ENCODE data around the gene CCM2. TPM values are rescaled to one million over a fixed set of nuclear protein-coding genes. Genes with fewer than 3 reads are reported as not detected.

Gene CCM2
- total and polyA plus RNA-seq, 2 experiments from 2014 or later = 24.9 to 40.1 TPM

DNA sequence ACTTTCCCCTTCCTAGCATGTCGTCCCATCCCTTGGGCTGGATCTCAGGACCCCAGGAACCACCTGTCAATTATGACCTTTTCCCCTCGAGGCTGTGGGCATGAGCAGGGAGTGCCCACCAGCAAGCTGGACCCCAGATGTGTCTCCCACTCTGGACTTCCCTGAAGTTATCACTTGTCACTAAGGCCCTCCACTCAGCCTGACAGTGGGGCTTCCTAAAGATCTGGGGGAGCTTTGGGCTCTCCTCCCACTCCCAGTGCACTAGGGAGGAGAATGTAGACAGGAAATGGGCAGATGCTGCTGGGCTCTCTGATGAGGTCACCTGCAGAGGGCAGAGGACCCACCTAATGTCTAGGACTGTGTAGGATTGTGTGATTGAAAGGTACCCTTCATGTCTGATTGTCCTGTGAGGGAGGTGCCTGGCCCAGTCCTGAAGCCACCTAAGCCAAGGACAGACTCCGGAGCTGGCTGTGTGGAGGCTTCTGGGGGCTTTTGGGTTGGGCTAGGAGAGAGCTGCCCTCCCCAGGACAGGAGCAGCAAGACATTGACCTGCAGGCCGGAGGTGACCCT, 39.9 kb upstream of the CCM2 start (continued):
- TF ChIP-seq, protein P1, sequence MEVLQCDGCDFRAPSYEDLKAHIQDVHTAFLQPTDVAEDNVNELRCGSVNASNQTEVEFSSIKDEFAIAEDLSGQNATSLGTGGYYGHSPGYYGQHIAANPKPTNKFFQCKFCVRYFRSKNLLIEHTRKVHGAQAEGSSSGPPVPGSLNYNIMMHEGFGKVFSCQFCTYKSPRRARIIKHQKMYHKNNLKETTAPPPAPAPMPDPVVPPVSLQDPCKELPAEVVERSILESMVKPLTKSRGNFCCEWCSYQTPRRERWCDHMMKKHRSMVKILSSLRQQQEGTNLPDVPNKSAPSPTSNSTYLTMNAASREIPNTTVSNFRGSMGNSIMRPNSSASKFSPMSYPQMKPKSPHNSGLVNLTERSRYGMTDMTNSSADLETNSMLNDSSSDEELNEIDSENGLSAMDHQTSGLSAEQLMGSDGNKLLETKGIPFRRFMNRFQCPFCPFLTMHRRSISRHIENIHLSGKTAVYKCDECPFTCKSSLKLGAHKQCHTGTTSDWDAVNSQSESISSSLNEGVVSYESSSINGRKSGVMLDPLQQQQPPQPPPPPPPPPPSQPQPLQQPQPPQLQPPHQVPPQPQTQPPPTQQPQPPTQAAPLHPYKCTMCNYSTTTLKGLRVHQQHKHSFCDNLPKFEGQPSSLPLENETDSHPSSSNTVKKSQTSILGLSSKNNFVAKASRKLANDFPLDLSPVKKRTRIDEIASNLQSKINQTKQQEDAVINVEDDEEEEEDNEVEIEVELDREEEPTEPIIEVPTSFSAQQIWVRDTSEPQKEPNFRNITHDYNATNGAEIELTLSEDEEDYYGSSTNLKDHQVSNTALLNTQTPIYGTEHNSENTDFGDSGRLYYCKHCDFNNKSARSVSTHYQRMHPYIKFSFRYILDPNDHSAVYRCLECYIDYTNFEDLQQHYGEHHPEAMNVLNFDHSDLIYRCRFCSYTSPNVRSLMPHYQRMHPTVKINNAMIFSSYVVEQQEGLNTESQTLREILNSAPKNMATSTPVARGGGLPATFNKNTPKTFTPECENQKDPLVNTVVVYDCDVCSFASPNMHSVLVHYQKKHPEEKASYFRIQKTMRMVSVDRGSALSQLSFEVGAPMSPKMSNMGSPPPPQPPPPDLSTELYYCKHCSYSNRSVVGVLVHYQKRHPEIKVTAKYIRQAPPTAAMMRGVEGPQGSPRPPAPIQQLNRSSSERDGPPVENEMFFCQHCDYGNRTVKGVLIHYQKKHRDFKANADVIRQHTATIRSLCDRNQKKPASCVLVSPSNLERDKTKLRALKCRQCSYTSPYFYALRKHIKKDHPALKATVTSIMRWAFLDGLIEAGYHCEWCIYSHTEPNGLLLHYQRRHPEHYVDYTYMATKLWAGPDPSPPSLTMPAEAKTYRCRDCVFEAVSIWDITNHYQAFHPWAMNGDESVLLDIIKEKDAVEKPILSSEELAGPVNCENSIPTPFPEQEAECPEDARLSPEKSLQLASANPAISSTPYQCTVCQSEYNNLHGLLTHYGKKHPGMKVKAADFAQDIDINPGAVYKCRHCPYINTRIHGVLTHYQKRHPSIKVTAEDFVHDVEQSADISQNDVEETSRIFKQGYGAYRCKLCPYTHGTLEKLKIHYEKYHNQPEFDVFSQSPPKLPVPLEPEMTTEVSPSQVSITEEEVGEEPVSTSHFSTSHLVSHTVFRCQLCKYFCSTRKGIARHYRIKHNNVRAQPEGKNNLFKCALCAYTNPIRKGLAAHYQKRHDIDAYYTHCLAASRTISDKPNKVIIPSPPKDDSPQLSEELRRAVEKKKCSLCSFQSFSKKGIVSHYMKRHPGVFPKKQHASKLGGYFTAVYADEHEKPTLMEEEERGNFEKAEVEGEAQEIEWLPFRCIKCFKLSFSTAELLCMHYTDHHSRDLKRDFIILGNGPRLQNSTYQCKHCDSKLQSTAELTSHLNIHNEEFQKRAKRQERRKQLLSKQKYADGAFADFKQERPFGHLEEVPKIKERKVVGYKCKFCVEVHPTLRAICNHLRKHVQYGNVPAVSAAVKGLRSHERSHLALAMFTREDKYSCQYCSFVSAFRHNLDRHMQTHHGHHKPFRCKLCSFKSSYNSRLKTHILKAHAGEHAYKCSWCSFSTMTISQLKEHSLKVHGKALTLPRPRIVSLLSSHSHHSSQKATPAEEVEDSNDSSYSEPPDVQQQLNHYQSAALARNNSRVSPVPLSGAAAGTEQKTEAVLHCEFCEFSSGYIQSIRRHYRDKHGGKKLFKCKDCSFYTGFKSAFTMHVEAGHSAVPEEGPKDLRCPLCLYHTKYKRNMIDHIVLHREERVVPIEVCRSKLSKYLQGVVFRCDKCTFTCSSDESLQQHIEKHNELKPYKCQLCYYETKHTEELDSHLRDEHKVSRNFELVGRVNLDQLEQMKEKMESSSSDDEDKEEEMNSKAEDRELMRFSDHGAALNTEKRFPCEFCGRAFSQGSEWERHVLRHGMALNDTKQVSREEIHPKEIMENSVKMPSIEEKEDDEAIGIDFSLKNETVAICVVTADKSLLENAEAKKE (CRISPR knock-in tag; IDR thresholded peaks at IDR 0.05) = no peak
- TF ChIP-seq, protein P2, sequence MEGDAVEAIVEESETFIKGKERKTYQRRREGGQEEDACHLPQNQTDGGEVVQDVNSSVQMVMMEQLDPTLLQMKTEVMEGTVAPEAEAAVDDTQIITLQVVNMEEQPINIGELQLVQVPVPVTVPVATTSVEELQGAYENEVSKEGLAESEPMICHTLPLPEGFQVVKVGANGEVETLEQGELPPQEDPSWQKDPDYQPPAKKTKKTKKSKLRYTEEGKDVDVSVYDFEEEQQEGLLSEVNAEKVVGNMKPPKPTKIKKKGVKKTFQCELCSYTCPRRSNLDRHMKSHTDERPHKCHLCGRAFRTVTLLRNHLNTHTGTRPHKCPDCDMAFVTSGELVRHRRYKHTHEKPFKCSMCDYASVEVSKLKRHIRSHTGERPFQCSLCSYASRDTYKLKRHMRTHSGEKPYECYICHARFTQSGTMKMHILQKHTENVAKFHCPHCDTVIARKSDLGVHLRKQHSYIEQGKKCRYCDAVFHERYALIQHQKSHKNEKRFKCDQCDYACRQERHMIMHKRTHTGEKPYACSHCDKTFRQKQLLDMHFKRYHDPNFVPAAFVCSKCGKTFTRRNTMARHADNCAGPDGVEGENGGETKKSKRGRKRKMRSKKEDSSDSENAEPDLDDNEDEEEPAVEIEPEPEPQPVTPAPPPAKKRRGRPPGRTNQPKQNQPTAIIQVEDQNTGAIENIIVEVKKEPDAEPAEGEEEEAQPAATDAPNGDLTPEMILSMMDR (conservative IDR thresholded peaks at IDR 0.05; ENCODE audit: low read depth in 2 of 2) = no peak
- TF ChIP-seq EZH2 (IDR thresholded peaks at IDR 0.05; ENCODE audit: low read depth, unreplicated experiment) (no peak), POLR2AphosphoS5 (IDR thresholded peaks at IDR 0.05; ENCODE audit: low read depth) (no peak)

DNA sequence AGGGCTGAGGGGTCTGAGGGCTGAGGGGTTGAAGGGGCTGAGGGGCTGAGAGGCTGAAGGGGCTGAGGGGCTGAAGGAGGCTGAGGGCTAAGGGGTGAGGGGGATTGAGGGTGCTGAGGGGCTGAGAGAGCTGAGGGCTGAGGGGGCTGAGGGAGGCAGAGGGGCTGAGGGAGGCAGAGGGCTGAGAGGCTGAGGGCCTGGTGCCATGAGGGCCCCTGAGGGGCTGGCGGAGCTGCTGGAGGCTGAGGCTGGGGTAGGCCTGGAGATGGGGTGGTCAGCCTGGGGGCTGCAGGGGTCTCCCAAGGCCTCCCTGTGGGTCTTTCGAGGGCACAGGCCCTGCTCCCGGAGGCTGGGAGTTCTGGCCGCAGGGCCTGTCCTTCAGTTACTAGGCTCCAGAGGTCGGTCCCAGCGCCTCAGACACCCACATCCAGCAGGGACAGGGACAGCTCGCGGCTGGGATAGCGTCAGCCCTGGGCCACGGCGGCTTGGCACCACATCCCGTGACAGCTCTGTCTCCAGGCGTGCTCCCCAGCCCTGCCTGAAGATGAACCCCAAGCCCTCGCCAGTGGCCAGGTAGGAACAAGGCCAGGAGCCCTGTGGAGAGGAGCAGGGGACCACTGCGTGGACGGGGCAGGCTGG, 38.0 kb upstream of the CCM2 start:
- Mint-ChIP-seq H3K27ac (no peak overlapping the region), H3K27me3 (ENCODE audit: insufficient read depth, low read depth, poor library complexity) (peaks cover 21% of the 10 kb centered on the region), H3K4me1 (no peaks in the 10 kb centered on the region), H3K4me3 (peak overlapping the region; percentile 54; the same call in 2 of the 3 replicates), H3K36me3 (ENCODE audit: low read depth) (no peaks in the 10 kb centered on the region), H3K9me3 (no peaks in the 10 kb centered on the region)
- no peak for TF ChIP-seq EZH2 (IDR thresholded peaks at IDR 0.05; ENCODE audit: low read depth, unreplicated experiment)
- TF ChIP-seq, protein P3, sequence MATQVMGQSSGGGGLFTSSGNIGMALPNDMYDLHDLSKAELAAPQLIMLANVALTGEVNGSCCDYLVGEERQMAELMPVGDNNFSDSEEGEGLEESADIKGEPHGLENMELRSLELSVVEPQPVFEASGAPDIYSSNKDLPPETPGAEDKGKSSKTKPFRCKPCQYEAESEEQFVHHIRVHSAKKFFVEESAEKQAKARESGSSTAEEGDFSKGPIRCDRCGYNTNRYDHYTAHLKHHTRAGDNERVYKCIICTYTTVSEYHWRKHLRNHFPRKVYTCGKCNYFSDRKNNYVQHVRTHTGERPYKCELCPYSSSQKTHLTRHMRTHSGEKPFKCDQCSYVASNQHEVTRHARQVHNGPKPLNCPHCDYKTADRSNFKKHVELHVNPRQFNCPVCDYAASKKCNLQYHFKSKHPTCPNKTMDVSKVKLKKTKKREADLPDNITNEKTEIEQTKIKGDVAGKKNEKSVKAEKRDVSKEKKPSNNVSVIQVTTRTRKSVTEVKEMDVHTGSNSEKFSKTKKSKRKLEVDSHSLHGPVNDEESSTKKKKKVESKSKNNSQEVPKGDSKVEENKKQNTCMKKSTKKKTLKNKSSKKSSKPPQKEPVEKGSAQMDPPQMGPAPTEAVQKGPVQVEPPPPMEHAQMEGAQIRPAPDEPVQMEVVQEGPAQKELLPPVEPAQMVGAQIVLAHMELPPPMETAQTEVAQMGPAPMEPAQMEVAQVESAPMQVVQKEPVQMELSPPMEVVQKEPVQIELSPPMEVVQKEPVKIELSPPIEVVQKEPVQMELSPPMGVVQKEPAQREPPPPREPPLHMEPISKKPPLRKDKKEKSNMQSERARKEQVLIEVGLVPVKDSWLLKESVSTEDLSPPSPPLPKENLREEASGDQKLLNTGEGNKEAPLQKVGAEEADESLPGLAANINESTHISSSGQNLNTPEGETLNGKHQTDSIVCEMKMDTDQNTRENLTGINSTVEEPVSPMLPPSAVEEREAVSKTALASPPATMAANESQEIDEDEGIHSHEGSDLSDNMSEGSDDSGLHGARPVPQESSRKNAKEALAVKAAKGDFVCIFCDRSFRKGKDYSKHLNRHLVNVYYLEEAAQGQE (IDR thresholded peaks at IDR 0.05; ENCODE audit: unreplicated experiment) = no peak
- Histone ChIP-seq H3K27ac (ENCODE audit: low read depth) (no peak overlapping the region), H3K27me3 (ENCODE audit: insufficient read depth) (peaks cover 22% of the 10 kb centered on the region), H3K4me2 (peak overlapping the region; percentile 83), H2AFZ (peak overlapping the region; percentile 96), H4K20me1 (replicated peaks; ENCODE audit: insufficient read depth) (no peaks in the 10 kb centered on the region), H3K4me1 (ENCODE audit: insufficient read depth) (no peaks in the 10 kb centered on the region), H3K36me3 (ENCODE audit: insufficient read depth) (no peaks in the 10 kb centered on the region), H3F3A (replicated peaks; ENCODE audit: low read depth) (0 out of 2 replicates have a peak, but pooled peaks cover 4% of the 10 kb centered on the region), H3K4me3 (peak overlapping the region; percentile 57), H3K9me2 (ENCODE audit: insufficient read depth) (no peaks in the 10 kb centered on the region), H3K79me2 (replicated peaks; ENCODE audit: insufficient read depth) (no peaks in the 10 kb centered on the region)
- DNase-seq (ENCODE audit: low spot score) = peak; percentile 34
- ATAC-seq = peak; percentile 35

Data from GM23338 (cell line).